ENCODE measurements around the gene COLGALT1. TPM values are rescaled to one million over a fixed set of nuclear protein-coding genes. Genes with fewer than 3 reads are reported as not detected.

The COLGALT1 gene
- polyA plus RNA-seq, 1 of the 3 experiments (the other 2 are of a cell fraction), result 83.8 TPM

GRCh38 chr19:17610384-17610783, 54.9 kb downstream of the COLGALT1 start:
- Histone ChIP-seq H3K9ac (no peak overlapping the region), H3K79me2 (ENCODE audit: insufficient read depth) (no peaks in the 10 kb centered on the region), H3K27ac (ENCODE audit: low read depth in 2 of 2, low read length in 1 of 2) (no peak overlapping the region), H3K27me3 (ENCODE audit: insufficient read depth) (no peaks in the 10 kb centered on the region), H3K4me2 (no peak overlapping the region), H3F3A (replicated peaks; ENCODE audit: insufficient read depth) (no peaks in the 10 kb centered on the region), H3K9me2 (no peaks in the 10 kb centered on the region), H3K36me3 (replicated peaks in 1 of 2; ENCODE audit: control insufficient read depth in 1 of 2, insufficient read depth in 2 of 2, low read length in 1 of 2) (no peaks in the 10 kb centered on the region), H3K4me3 (ENCODE audit: low read depth in 2 of 2, low read length in 1 of 2) (no peak overlapping the region), H4K20me1 (ENCODE audit: insufficient read depth) (no peaks in the 10 kb centered on the region), H3K9me3 (no peaks in the 10 kb centered on the region), H3K4me1 (ENCODE audit: control insufficient read depth in 1 of 2, insufficient read depth in 2 of 2, low read depth in 1 of 2, low read length in 1 of 2) (peaks cover 0 to 9% of the 10 kb centered on the region in 2 experiments; a peak in 1 of 4 replicates), H2AFZ (ENCODE audit: low read depth) (no peak overlapping the region)
- POLR2A ChIA-PET, result interaction anchor here (0.7 kb wide), 1 partner anchor 10 kb away, joined by 3 read pairs; no protein-coding TSS in a partner anchor
- WGBS (ENCODE audit: low lambda C conversion rate), result 73% methylated on average over 7 of the region's 7 CpGs
- TF ChIP-seq USF2 (IDR thresholded peaks at IDR 0.05; ENCODE audit: borderline replicate concordance, low read depth, low read length) (peak; percentile 56; the same call in 1 of the 2 replicates), USF1 (IDR thresholded peaks at IDR 0.05; ENCODE audit: borderline replicate concordance, low read depth) (peak; percentile 91), ZBTB33 (IDR thresholded peaks at IDR 0.05; ENCODE audit: borderline replicate concordance, low read depth) (no peak)
- peak; percentile 55 for DNase-seq
- CTCF ChIA-PET, result interaction anchor here (1.4 to 1.8 kb wide), 2 partner anchors 12 to 245 kb away, joined by 4 to 6 read pairs; no protein-coding TSS in a partner anchor

- Histone ChIP-seq H3K4me1 (ENCODE audit: control insufficient read depth in 1 of 2, insufficient read depth in 2 of 2, low read depth in 1 of 2, low read length in 1 of 2) (peaks cover 0 to 3% of the 10 kb centered on the region in 2 experiments; a peak in 1 of 4 replicates), H3K9me3 (no peaks in the 10 kb centered on the region), H3K9ac (no peak overlapping the region), H4K20me1 (ENCODE audit: insufficient read depth) (no peaks in the 10 kb centered on the region), H3K36me3 (replicated peaks in 1 of 2; ENCODE audit: control insufficient read depth in 1 of 2, insufficient read depth in 2 of 2, low read length in 1 of 2) (no peaks in the 10 kb centered on the region), H3K9me2 (no peaks in the 10 kb centered on the region), H3K27ac (ENCODE audit: low read depth in 2 of 2, low read length in 1 of 2) (no peak overlapping the region), H2AFZ (ENCODE audit: low read depth) (no peak overlapping the region), H3K4me2 (no peak overlapping the region), H3K27me3 (ENCODE audit: insufficient read depth) (no peaks in the 10 kb centered on the region), H3K79me2 (ENCODE audit: insufficient read depth) (no peaks in the 10 kb centered on the region), H3K4me3 (ENCODE audit: low read depth in 2 of 2, low read length in 1 of 2) (no peak overlapping the region), H3F3A (replicated peaks; ENCODE audit: insufficient read depth) (no peaks in the 10 kb centered on the region)
- TF ChIP-seq GABPA (IDR thresholded peaks at IDR 0.05; ENCODE audit: low read depth), result no peak
- no peak for TF ChIP-seq TAF1 (IDR thresholded peaks at IDR 0.05; ENCODE audit: borderline replicate concordance, low read depth, low read length)
- TF ChIP-seq IRF3 (IDR thresholded peaks at IDR 0.05; ENCODE audit: low read depth, low read length), result no peak
- no peak for TF ChIP-seq TCF12 (IDR thresholded peaks at IDR 0.05)
- no peak for TF ChIP-seq MAX (IDR thresholded peaks at IDR 0.05; ENCODE audit: low read depth)
- ChIA-PET POLR2A (no interaction called here), CTCF (interaction anchor here (1.8 kb wide), 1 partner anchor 11 kb away, joined by 6 read pairs; no protein-coding TSS in a partner anchor)
- WGBS (ENCODE audit: low lambda C conversion rate), result 53% methylated on average over 6 of the region's 7 CpGs
- no peak for DNase-seq
Observed at GRCh38 chr19:17611462-17612244, 56.2 kb downstream of the COLGALT1 start.

Data from SK-N-SH (cell line).